Tibial nerve (tissue), 3 donors: ENCODE measurements around the gene IL1RAP.

Experiments
- CTCF ChIP-seq, 5 experiments: fragments of 200-600 bp in 3 of 5; fragments of 450-650 bp in 2 of 5; sonication (generic) in 3 of 5; IDR thresholded peaks; one replicate each; pipeline ENCODE4 v1.5.1; 2016 to 2019; ENCODE audit warnings: antibody characterized with exemption in 5 of 5, mild to moderate bottlenecking in 3 of 5, moderate library complexity in 2 of 5
- POLR2A ChIP-seq, 2 donors: fragments of 450-650 bp; IDR thresholded peaks; one replicate each; pipeline ENCODE4 v1.6.1; 2017; ENCODE audit warnings: antibody characterized with exemption in 2 of 2, mild to moderate bottlenecking in 2 of 2, moderate library complexity in 2 of 2

DNA sequence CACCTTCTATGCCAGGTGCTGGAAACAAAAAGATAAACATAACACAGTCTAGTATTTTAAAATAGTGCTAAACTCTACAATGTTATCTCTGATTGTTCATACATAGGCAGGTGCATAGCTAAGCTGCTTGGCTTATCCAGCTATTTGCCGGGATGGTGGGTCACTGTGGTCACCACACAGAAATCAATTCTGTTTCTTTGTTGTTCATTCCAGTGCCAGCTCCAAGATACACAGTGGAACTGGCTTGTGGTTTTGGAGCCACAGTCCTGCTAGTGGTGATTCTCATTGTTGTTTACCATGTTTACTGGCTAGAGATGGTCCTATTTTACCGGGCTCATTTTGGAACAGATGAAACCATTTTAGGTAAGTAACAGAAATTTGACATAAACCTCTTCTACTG lies 130.2 kb downstream of the IL1RAP start:
- TF ChIP-seq CTCF (IDR thresholded peaks at IDR 0.05), result no peak
- TF ChIP-seq POLR2A (IDR thresholded peaks at IDR 0.05), result no peak
